ENCODE data around the gene DERA. TPM values are rescaled to one million over a fixed set of nuclear protein-coding genes. Genes with fewer than 3 reads are reported as not detected.
"Not testable (repeated sequence)": the region's sequence is repeated elsewhere in the genome, so short reads cannot be mapped to it uniquely, and the experiment has no call there.

Gene DERA
- total RNA-seq, 4 donors from 2014 or later = 30.2 to 43.4 (median 36.7) TPM

DNA sequence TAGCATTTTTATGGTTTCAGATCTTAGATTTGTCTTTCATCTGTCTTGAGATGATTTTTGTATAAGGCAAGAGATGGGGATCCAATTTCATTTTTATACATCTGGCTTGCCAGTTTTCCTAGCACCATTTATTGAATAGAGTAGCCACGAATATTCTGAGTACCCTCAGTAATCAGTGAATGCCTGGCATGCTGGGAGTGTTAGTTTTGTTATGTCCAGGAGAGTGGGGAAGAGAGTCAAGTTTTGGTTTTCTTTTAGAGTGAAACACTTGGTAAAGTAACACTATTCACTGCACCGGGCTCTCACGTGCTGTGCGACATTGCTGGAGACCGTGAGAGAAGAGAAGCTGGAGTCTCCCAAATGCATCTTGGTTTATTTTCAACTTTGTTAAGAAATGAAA is 31.3 kb downstream of the DERA start:
- no peak for DNase-seq (ENCODE audit: low spot score in 2 of 2)
- 94 to 95% methylated on average over 5 of the region's 5 CpGs for WGBS, 2 donors
- H3K4me3 ChIP-seq (ENCODE audit: low read depth, poor library complexity, severe bottlenecking) = no peak overlapping the region
- intact Hi-C loops (cut with DNase I; ENCODE audit: low total_unique reads) = no loop called here
- TF ChIP-seq, protein P1, sequence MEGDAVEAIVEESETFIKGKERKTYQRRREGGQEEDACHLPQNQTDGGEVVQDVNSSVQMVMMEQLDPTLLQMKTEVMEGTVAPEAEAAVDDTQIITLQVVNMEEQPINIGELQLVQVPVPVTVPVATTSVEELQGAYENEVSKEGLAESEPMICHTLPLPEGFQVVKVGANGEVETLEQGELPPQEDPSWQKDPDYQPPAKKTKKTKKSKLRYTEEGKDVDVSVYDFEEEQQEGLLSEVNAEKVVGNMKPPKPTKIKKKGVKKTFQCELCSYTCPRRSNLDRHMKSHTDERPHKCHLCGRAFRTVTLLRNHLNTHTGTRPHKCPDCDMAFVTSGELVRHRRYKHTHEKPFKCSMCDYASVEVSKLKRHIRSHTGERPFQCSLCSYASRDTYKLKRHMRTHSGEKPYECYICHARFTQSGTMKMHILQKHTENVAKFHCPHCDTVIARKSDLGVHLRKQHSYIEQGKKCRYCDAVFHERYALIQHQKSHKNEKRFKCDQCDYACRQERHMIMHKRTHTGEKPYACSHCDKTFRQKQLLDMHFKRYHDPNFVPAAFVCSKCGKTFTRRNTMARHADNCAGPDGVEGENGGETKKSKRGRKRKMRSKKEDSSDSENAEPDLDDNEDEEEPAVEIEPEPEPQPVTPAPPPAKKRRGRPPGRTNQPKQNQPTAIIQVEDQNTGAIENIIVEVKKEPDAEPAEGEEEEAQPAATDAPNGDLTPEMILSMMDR (IDR thresholded peaks at IDR 0.05) = no peak
- TF ChIP-seq POLR2A (IDR thresholded peaks at IDR 0.05) = no peak

DNA sequence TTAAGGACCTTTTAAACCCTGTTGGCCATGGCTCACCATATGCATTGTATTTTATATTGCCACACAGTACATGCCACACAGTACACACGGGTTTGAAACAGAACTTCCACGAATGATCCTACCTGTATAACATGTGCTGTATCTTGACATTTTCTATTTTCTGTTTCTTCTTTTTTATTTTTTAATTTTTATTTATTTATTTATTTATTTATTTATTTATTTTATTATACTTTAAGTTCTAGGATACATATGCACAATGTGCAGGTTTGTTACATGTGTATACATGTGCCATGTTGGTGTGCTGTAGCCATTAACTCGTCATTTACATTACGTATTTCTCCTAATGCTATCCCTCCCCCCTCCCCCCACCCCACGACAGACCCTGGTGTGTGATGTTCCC is 32.4 kb downstream of the DERA start:
- 96 to 97% methylated on average over 5 of the region's 5 CpGs for WGBS, 2 donors
- intact Hi-C loops (cut with DNase I; ENCODE audit: low total_unique reads); DNase-seq (ENCODE audit: low spot score in 2 of 2); H3K4me3 ChIP-seq (ENCODE audit: low read depth, poor library complexity, severe bottlenecking): not testable (repeated sequence)

DNA sequence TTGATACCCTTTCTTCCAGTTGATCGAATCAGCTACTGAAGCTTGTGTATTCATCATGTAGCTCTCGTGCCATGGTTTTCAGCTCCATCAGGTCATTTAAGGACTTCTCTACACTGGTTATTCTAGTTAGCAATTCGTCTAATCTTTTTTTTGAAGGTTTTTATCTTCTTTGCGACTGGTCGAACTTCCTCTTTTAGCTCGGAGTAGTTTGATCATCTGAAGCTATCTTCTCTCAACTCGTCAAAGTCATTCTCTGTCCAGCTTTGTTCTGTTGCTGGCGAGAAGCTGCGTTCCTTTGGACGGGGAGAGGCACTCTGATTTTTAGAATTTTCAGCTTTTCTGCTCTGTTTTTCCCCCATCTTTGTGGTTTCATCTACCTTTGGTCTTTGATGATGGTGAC is 37.3 kb downstream of the DERA start:
- DNase-seq (ENCODE audit: low spot score in 2 of 2); intact Hi-C loops (cut with DNase I; ENCODE audit: low total_unique reads): not testable (repeated sequence)
- WGBS, 2 donors = 90 to 98% methylated on average over 10 of the region's 10 CpGs

DNA sequence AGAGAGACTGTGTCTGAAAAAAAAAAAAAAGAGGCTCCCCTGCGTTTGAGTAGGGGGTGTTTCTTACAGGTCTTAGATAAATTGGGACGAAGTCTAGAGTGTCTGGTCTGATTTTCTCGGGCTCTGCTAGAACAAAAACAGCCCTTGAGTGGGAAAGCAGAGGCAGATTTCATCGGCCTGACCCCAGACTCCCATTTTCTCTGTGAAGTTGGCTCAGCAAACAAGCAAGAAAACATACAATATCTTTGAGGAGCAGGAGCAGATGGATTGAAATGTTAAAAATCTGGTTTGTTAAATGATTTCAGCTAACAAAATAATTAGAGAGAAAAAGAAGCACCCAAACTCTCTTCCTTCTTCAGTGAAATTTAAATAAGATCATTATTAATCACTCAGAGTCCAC is 44.1 kb downstream of the DERA start:
- intact Hi-C loops (cut with DNase I; ENCODE audit: low total_unique reads) = no loop called here
- no peak for DNase-seq (ENCODE audit: low spot score in 2 of 2)
- no peak overlapping the region for H3K4me3 ChIP-seq (ENCODE audit: low read depth, poor library complexity, severe bottlenecking)
- TF ChIP-seq, protein P1 (IDR thresholded peaks at IDR 0.05) = no peak
- TF ChIP-seq POLR2A (IDR thresholded peaks at IDR 0.05) = no peak
- 87 to 89% methylated on average over 4 of the region's 4 CpGs for WGBS, 2 donors

More for the DNA sequence above, 37.3 kb downstream of the DERA start:
- H3K4me3 ChIP-seq (ENCODE audit: low read depth, poor library complexity, severe bottlenecking) = not testable (repeated sequence)

DNA sequence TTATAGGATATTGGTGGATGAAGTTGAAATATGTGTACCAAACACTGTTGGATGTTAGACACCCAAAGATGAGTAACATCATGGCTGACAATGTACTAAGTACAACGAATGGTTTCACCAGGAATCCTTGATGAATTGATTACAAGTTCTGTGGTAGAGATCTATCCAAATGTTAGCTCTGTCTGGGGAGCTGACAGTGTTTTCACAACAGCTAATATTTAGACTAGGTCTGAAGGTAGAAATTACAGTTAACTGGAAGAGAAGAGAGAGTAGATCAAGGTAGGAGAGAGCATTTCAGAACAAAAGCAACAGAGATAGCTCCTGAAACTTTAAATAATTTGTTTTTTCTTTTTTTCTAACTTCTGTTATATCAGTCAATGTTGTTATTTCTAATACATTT is 44.9 kb downstream of the DERA start:
- WGBS, 2 donors = 63 to 80% methylated on average over 1 of the region's 1 CpG
- DNase-seq (ENCODE audit: low spot score in 2 of 2) = no peak
- TF ChIP-seq POLR2A (IDR thresholded peaks at IDR 0.05) = no peak
- TF ChIP-seq, protein P1 (IDR thresholded peaks at IDR 0.05) = no peak
- intact Hi-C loops (cut with DNase I; ENCODE audit: low total_unique reads) = no loop called here
- no peak overlapping the region for H3K4me3 ChIP-seq (ENCODE audit: low read depth, poor library complexity, severe bottlenecking)

DNA sequence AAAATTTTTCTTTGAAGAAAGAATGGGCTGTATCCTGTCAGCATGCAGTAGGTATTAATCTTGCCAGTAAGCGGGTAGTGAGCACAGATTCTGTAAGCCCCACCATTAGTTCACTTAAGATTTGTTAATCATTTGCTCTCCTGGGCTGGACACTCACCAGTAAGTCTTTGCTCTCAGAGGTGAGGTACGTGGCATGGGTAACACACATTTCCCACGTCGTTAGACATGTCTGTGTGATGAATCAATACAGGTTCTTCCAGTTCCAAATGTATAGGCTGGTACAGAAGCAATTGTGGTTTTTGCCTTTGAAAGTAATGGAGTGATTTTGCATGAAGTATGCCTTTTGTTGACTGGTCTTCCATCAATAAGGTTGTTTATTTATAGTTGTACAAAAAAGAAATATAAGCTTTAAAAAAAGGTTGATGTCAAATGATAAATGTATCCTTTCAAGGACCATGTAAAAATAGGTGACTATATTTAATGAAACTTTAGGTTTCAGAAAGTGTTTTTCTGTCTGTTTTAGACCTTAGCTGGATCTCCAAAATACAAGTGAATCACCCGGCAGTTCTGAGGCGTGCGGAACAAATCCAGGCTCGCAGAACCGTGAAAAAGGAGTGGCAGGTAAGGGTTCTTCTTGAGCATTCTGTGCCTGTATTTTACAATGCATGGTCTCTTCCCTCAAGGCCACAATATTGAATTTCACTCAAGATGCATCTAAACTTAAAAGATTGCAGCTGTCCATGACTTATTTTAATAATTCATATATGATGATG is 45.5 kb downstream of the DERA start:
- no peak for DNase-seq (ENCODE audit: low spot score in 2 of 2)
- no peak overlapping the region for H3K4me3 ChIP-seq (ENCODE audit: low read depth, poor library complexity, severe bottlenecking)
- intact Hi-C loops (cut with DNase I; ENCODE audit: low total_unique reads) = no loop called here
- TF ChIP-seq, protein P1 (IDR thresholded peaks at IDR 0.05) = no peak
- TF ChIP-seq POLR2A (IDR thresholded peaks at IDR 0.05) = no peak
- 72 to 74% methylated on average over 9 of the region's 9 CpGs for WGBS, 2 donors

DNA sequence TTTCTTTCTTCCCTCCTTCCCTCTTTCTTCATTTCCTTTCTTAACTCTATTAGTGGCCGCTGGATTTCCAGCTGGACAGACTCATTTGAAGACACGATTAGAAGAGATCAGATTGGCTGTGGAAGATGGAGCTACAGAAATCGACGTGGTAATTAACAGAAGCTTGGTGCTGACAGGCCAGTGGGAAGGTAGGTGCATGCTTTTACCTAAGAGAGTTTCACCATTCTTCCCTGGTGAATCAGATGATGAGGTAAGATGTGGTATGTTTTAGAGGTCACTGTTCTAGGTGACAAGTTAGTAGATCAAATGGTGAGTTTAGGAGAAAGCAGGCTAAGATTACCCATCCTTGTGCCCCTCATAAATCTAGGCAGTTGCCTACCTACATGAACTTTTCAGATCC is 51.6 kb downstream of the DERA start:
- WGBS, 2 donors = 87 to 89% methylated on average over 4 of the region's 4 CpGs
- DNase-seq (ENCODE audit: low spot score in 2 of 2) = no peak
- intact Hi-C loops (cut with DNase I; ENCODE audit: low total_unique reads) = no loop called here
- no peak overlapping the region for H3K4me3 ChIP-seq (ENCODE audit: low read depth, poor library complexity, severe bottlenecking)
- TF ChIP-seq, protein P1 (IDR thresholded peaks at IDR 0.05) = no peak
- TF ChIP-seq POLR2A (IDR thresholded peaks at IDR 0.05) = no peak
